Stimulated activated memory B cell treated with anti-CD40 and anti-IgM and Interleukin-4, amounts not matched to agents 10 μg/mL and 1 μg/mL and 100 μg/mL, for 72 hours (primary cell): ENCODE measurements around the gene EN2.
A peak's percentile ranks its signal among the peaks of the same experiment; 100 is the strongest.

Experiments used
- ATAC-seq: fragments of 150-1000 bp; cut with Tn5 transposase; 2 replicates; pipeline ENCODE4 v1.10.0; 2021
- H3K27ac Mint-ChIP-seq: one replicate; pipeline ENCODE4 v1.8.0; 2022; ENCODE audit warnings: mild to moderate bottlenecking, mixed read lengths
- H3K27me3 Mint-ChIP-seq: one replicate; pipeline ENCODE4 v1.8.0; 2022; ENCODE audit warnings: mixed read lengths
- H3K36me3 Mint-ChIP-seq: one replicate; pipeline ENCODE4 v1.8.0; 2022; ENCODE audit warnings: mixed read lengths
- H3K4me1 Mint-ChIP-seq: one replicate; pipeline ENCODE4 v1.8.0; 2022; ENCODE audit warnings: mixed read lengths
- H3K4me3 Mint-ChIP-seq: one replicate; pipeline ENCODE4 v1.8.0; 2022; ENCODE audit warnings: mild to moderate bottlenecking, moderate library complexity, mixed read lengths
- H3K9me3 Mint-ChIP-seq: one replicate; pipeline ENCODE4 v1.8.0; 2022; ENCODE audit warnings: mixed read lengths

The EN2 gene

DNA sequence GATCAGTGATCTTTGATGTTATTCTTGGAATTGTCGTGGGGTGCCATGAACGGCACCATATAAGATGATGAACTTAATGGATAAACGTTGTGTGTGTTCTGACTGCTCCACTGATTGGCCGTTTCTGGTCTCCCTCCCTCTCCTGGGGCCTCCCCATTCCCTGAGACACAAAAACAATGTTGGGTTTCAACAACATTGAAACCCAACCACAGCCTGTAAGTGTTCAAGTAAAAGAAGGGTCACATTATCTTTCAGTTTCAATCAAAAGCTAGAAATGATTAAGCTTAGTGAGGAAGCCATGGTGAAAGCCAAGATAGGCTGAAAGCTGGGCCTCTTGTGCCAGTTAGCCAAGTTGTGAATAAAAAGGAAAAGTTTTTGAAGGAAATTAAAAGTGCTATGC, 19.5 kb downstream of the EN2 start:
- H3K27me3 Mint-ChIP-seq, result peaks cover 76% of the 10 kb centered on the region
- peak; percentile 43 for ATAC-seq
- peaks cover 5% of the 10 kb centered on the region for H3K9me3 Mint-ChIP-seq
- H3K4me3 Mint-ChIP-seq, result no peak overlapping the region
- no peaks in the 10 kb centered on the region for H3K36me3 Mint-ChIP-seq
- H3K27ac Mint-ChIP-seq, result no peak overlapping the region
- peaks cover 6% of the 10 kb centered on the region for H3K4me1 Mint-ChIP-seq

- Mint-ChIP-seq H3K36me3 (no peaks in the 10 kb centered on the region), H3K4me1 (peaks cover 7% of the 10 kb centered on the region), H3K4me3 (no peak overlapping the region), H3K27me3 (peaks cover 44% of the 10 kb centered on the region), H3K27ac (no peak overlapping the region), H3K9me3 (peaks cover 3% of the 10 kb centered on the region)
- no peak for ATAC-seq
Observed at GRCh38 chr7:155481764-155482163, 23.8 kb downstream of the EN2 start.

GRCh38 chr7:155482511-155483183, 24.7 kb downstream of the EN2 start:
- Mint-ChIP-seq H3K27ac (peak overlapping the region; percentile 12), H3K9me3 (peaks cover 3% of the 10 kb centered on the region), H3K4me1 (peaks cover 7% of the 10 kb centered on the region), H3K36me3 (no peaks in the 10 kb centered on the region), H3K27me3 (peaks cover 38% of the 10 kb centered on the region), H3K4me3 (peak overlapping the region; percentile 53)
- peak; percentile 63 for ATAC-seq

DNA sequence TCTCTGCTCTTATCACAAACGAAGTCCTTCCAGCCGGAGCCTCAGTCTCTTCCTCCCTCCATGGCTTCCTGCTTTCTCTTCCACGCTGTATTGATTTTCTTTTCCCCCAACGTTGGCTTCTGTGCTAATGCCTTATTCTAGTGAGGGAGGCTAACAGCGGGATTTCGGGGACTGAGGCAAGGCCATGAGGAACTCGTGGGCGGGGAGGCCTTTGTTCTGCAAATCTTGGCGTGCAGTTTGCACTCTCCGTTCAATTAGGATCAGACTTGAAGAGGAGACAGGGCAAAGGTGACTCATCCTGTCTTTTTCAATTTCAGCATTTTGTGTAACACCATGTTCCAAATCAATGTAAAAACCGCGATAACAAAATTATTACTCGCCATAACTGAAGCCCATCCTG, 25.3 kb downstream of the EN2 start:
- Mint-ChIP-seq H3K4me3 (peak overlapping the region; percentile 48), H3K27ac (peak overlapping the region; percentile 12), H3K36me3 (no peaks in the 10 kb centered on the region), H3K4me1 (peaks cover 7% of the 10 kb centered on the region), H3K27me3 (peaks cover 38% of the 10 kb centered on the region), H3K9me3 (peaks cover 3% of the 10 kb centered on the region)
- ATAC-seq, result no peak

GRCh38 chr7:155483868-155484325, 26.0 kb downstream of the EN2 start:
- Mint-ChIP-seq H3K9me3 (peaks cover 3% of the 10 kb centered on the region), H3K36me3 (no peaks in the 10 kb centered on the region), H3K4me3 (no peak overlapping the region), H3K4me1 (peaks cover 11% of the 10 kb centered on the region), H3K27me3 (peaks cover 32% of the 10 kb centered on the region), H3K27ac (no peak overlapping the region)
- ATAC-seq, result no peak

- Mint-ChIP-seq H3K36me3 (no peaks in the 10 kb centered on the region), H3K4me1 (peaks cover 19% of the 10 kb centered on the region), H3K4me3 (no peak overlapping the region), H3K9me3 (peaks cover 3% of the 10 kb centered on the region), H3K27me3 (peaks cover 27% of the 10 kb centered on the region), H3K27ac (no peak overlapping the region)
- ATAC-seq, result no peak
Observed at GRCh38 chr7:155484483-155485399, 26.8 kb downstream of the EN2 start.

- no peak for ATAC-seq
- H3K9me3 Mint-ChIP-seq, result peaks cover 5% of the 10 kb centered on the region
- H3K27ac Mint-ChIP-seq, result no peak overlapping the region
- peaks cover 31% of the 10 kb centered on the region for H3K27me3 Mint-ChIP-seq
- H3K4me3 Mint-ChIP-seq, result no peak overlapping the region
- H3K36me3 Mint-ChIP-seq, result peaks cover 5% of the 10 kb centered on the region
- peaks cover 41% of the 10 kb centered on the region for H3K4me1 Mint-ChIP-seq
Observed at GRCh38 chr7:155486783-155487508, 29.0 kb downstream of the EN2 start.

GRCh38 chr7:155487509-155488482, 29.9 kb downstream of the EN2 start:
- Mint-ChIP-seq H3K27ac (no peak overlapping the region), H3K4me1 (peaks cover 36% of the 10 kb centered on the region)
- ATAC-seq, result no peak

DNA sequence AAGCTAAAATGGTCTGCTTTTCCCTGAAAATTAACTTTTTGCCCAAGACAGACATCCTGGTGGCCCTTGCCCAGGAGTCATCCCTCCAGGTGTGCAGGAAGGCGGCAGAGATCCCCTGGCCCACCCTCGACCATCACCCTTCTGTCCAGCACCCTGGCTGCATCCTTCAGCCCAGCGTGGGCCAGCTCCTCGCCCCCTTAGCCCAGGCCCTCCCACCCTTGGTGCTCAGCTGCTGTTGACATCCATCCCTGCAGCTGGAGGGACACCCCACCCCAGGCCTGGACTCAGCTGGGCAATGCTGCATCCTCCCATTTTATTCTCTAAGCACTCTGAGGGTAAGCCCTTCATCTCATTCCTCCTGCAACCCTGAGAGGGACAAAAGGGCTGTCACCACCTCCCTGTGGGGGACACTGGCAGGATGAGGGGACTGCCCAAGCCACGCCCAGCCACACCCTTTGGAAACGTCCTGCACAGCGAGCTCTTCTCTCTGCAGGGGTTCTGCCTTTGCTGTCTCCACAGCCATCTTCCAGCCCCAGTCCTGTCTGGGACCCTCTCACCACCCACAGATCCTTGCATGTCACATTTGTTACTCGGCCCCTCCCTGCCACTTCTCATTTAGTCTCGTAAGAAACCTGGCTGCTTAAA, 30.7 kb downstream of the EN2 start:
- ATAC-seq, result no peak
- Mint-ChIP-seq H3K4me1 (peaks cover 35% of the 10 kb centered on the region), H3K27me3 (peaks cover 17% of the 10 kb centered on the region), H3K4me3 (no peak overlapping the region), H3K9me3 (peaks cover 6% of the 10 kb centered on the region), H3K27ac (peak overlapping the region; percentile 87), H3K36me3 (peaks cover 5% of the 10 kb centered on the region)

More at GRCh38 chr7:155487509-155488482, 29.9 kb downstream of the EN2 start:
- H3K9me3 Mint-ChIP-seq, result peaks cover 6% of the 10 kb centered on the region
- no peak overlapping the region for H3K4me3 Mint-ChIP-seq
- peaks cover 5% of the 10 kb centered on the region for H3K36me3 Mint-ChIP-seq
- peaks cover 25% of the 10 kb centered on the region for H3K27me3 Mint-ChIP-seq

- ATAC-seq, result no peak
- Mint-ChIP-seq H3K36me3 (peaks cover 5% of the 10 kb centered on the region), H3K4me1 (peaks cover 35% of the 10 kb centered on the region), H3K27me3 (peaks cover 17% of the 10 kb centered on the region), H3K27ac (peak overlapping the region; percentile 87), H3K9me3 (peaks cover 6% of the 10 kb centered on the region), H3K4me3 (peak overlapping the region; percentile 85)
Observed at GRCh38 chr7:155489158-155489840, 31.4 kb downstream of the EN2 start.

DNA sequence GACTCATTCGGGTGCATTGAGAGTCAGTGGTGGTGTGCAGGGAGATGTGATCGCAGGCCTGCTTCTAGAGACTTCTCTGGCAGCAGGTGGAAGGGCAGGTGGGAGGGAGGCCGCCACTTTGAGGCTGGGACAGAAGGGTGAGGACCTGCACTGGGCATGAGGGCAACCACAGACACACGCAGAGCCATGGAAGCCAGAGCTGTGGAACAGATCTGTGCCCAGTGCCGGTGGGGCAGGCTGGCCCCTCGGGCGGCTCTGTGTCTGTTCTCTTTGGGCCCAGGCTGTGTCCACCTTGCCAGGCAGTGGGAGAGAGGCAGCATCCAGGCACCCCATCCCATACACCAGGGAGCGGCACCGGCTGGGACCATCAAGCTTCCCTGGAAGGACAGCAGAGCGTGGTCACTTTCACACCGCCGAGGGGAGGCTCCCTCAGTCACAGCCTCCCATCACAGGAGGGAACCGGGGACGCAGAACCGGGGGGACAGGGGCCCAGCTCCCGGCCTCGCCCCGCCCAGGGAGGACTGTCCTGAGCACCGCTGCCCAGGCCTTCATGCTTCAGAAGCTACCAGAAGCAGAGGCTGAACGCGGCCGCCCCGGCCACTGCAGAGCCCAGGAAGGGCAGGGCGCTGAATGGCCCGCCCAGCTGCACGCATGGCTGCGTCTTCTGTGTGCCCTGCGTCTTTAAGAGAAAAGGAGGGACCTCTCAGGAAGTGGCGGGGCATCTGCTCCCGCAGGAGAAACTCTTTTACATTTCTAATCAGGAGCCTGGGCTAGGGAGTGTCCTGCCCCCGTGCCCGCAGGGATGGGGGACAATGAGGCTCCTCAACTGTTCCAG, 32.1 kb downstream of the EN2 start:
- Mint-ChIP-seq H3K4me1 (peaks cover 35% of the 10 kb centered on the region), H3K4me3 (peak overlapping the region; percentile 85), H3K27me3 (peaks cover 17% of the 10 kb centered on the region), H3K36me3 (peaks cover 5% of the 10 kb centered on the region), H3K9me3 (peaks cover 6% of the 10 kb centered on the region), H3K27ac (peak overlapping the region; percentile 87)
- peak; percentile 42 for ATAC-seq

DNA sequence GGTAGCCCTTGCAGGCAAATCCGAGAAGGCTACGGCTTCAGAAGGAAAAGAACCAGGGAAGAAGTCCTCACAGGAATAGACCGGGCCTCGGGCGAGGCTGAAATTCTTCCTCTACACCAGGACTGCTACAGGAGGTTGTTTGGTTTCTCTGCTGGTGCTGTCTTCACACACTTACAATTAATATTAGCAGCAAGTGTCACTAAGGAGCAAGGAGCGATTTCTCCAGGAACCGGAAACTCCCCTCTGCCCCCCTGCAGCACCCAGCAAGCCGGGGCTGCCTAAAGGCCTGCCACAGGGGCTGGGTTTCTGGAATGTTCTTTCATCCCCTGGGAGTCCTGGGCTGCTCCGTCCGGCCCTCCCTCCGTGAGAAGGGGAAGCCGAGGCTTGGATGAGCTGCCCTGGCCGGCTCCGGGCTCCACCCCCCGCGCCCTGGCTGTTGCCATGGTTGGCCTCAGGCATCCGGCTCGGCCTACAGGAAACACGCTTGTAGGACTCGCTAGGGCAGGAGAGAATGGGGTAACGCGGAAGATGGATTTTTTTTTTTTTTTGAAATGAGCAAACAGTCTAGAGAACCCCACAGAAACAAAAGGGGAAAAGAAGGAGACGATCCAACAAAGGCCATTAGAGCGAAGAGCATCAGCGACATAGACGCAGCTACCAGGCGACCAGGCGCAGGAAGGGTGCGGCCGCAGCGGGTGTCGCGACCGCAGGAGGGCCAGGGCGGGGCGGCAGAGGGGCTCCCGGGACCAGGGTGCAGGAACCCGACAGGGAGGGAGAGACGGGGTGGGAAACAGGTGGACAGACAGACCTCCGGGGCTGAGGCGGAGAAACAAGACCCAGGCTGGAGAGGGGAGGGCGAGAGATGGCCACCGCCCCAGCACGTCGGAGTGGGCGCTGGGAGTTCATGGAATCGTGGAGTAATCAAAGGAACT, 33.0 kb downstream of the EN2 start:
- Mint-ChIP-seq H3K27me3 (peaks cover 17% of the 10 kb centered on the region), H3K27ac (peak overlapping the region; percentile 87)
- ATAC-seq, result peak; percentile 88

More for the DNA sequence above, 33.0 kb downstream of the EN2 start:
- Mint-ChIP-seq H3K4me1 (peaks cover 35% of the 10 kb centered on the region), H3K4me3 (peak overlapping the region; percentile 85), H3K9me3 (peaks cover 6% of the 10 kb centered on the region), H3K36me3 (peaks cover 5% of the 10 kb centered on the region)
